ENCODE data around the gene ADAM10.

- no peak for TF ChIP-seq CTCF (IDR thresholded peaks at IDR 0.05)
- no peak for TF ChIP-seq POLR2A (IDR thresholded peaks at IDR 0.05)
- TF ChIP-seq POLR2AphosphoS5 (IDR thresholded peaks at IDR 0.05), result no peak
- no peak for TF ChIP-seq EP300 (IDR thresholded peaks at IDR 0.05)
Measured at GRCh38 chr15:58608129-58608590, 141.3 kb downstream of the ADAM10 start.

All from stomach (tissue), 4 donors.